ENCODE results near the gene PGAP3.

GRCh38 chr17:39706383-39706782, 18.5 kb upstream of the PGAP3 start:
- TF ChIP-seq CTCF (IDR thresholded peaks at IDR 0.05) (no peak), POLR2A (IDR thresholded peaks at IDR 0.05) (no peak)

Data from uterus (tissue), 2 donors.